Measurements from ENCODE around the gene GLI2. TPM values are rescaled to one million over a fixed set of nuclear protein-coding genes. Genes with fewer than 3 reads are reported as not detected.

GLI2 gene
- total RNA-seq, 2 experiments from 2014 or later, result not detected

DNA sequence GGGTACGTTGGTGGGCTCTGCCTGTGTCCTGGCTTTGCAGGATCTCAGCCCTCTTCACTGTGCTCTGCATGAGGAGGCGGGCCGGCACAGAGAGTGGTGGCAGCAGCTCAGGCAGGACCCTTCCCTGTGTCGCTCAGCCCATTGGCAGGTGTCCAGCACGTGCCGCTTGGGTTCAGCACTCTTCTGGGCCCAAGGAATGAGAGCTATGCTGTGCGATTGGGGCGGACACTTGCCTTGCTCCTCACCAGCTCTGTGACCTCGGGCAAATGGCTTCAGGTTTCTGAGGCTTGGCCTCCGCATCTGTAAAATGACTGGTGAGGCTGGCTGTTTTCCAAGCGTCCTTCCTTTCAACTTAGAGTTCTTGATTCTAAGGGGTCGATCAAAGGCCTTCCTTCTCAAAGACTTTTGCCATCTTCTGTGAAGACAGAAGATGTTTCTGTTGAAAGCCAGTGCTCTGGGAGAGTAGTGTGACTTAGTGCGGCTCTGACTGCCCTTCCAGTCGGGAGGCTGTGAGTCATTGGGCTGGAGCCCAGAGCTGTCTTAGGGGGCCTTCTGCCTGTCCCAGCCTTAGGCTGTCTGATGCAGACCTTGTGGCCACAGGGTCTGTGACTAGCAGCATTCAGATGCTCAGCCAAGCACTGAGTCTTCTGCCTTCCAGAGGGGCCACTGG, 35.6 kb downstream of the GLI2 start:
- no peaks in the 10 kb centered on the region for H3K4me1 ChIP-seq (ENCODE audit: insufficient read depth, low read length, poor library complexity, severe bottlenecking)
- no peak overlapping the region for H3K27ac ChIP-seq (ENCODE audit: low read depth, low read length, poor library complexity, severe bottlenecking)
- no peak overlapping the region for H3K4me3 ChIP-seq (ENCODE audit: low read depth, low read length, poor library complexity, severe bottlenecking)
- no peaks in the 10 kb centered on the region for H3K36me3 ChIP-seq (ENCODE audit: insufficient read depth, low read length)
- H3K9me3 ChIP-seq (ENCODE audit: low read length), result no peaks in the 10 kb centered on the region
- H3K9me2 ChIP-seq (ENCODE audit: insufficient read depth, low read length), result no peaks in the 10 kb centered on the region
- intact Hi-C loops (cut with micrococcal nuclease; ENCODE audit: unreplicated experiment), result no loop called here
- H2AFZ ChIP-seq (ENCODE audit: low read length), result no peak overlapping the region
- no TSS peak for BruUV-seq (replicated peaks)
- H3K79me2 ChIP-seq (ENCODE audit: insufficient read depth, low read depth, low read length), result no peaks in the 10 kb centered on the region
- ChIA-PET CTCF (ENCODE audit: unreplicated experiment) (interaction anchor here (0.5 kb wide), 1 partner anchor 1446 kb away, joined by 5 read pairs; no protein-coding TSS in a partner anchor), POLR2A (no interaction called here)
- DNase-seq (ENCODE audit: low spot score), result no peak
- no peak overlapping the region for H3K4me2 ChIP-seq (ENCODE audit: low read length)
- H4K20me1 ChIP-seq (ENCODE audit: insufficient read depth, low read length), result no peaks in the 10 kb centered on the region
- no peak for TF ChIP-seq EZH2phosphoT487 (IDR thresholded peaks at IDR 0.05; ENCODE audit: borderline replicate concordance, low read depth, low read length)
- TF ChIP-seq, protein P1, sequence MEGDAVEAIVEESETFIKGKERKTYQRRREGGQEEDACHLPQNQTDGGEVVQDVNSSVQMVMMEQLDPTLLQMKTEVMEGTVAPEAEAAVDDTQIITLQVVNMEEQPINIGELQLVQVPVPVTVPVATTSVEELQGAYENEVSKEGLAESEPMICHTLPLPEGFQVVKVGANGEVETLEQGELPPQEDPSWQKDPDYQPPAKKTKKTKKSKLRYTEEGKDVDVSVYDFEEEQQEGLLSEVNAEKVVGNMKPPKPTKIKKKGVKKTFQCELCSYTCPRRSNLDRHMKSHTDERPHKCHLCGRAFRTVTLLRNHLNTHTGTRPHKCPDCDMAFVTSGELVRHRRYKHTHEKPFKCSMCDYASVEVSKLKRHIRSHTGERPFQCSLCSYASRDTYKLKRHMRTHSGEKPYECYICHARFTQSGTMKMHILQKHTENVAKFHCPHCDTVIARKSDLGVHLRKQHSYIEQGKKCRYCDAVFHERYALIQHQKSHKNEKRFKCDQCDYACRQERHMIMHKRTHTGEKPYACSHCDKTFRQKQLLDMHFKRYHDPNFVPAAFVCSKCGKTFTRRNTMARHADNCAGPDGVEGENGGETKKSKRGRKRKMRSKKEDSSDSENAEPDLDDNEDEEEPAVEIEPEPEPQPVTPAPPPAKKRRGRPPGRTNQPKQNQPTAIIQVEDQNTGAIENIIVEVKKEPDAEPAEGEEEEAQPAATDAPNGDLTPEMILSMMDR (conservative IDR thresholded peaks at IDR 0.05; ENCODE audit: low read length), result no peak

GRCh38 chr2:120771781-120772208, 36.1 kb downstream of the GLI2 start:
- H4K20me1 ChIP-seq (ENCODE audit: insufficient read depth, low read length), result no peaks in the 10 kb centered on the region
- no peak overlapping the region for H3K27ac ChIP-seq (ENCODE audit: low read depth, low read length, poor library complexity, severe bottlenecking)
- intact Hi-C loops (cut with micrococcal nuclease; ENCODE audit: unreplicated experiment), result no loop called here
- H3K79me2 ChIP-seq (ENCODE audit: insufficient read depth, low read depth, low read length), result no peaks in the 10 kb centered on the region
- ChIA-PET POLR2A (no interaction called here), CTCF (ENCODE audit: unreplicated experiment) (no interaction called here)
- no peak overlapping the region for H3K4me2 ChIP-seq (ENCODE audit: low read length)
- no peaks in the 10 kb centered on the region for H3K9me3 ChIP-seq (ENCODE audit: low read length)
- no peak overlapping the region for H2AFZ ChIP-seq (ENCODE audit: low read length)
- H3K4me3 ChIP-seq (ENCODE audit: low read depth, low read length, poor library complexity, severe bottlenecking), result no peak overlapping the region
- TF ChIP-seq EZH2phosphoT487 (IDR thresholded peaks at IDR 0.05; ENCODE audit: borderline replicate concordance, low read depth, low read length), result no peak
- TF ChIP-seq, protein P1 (conservative IDR thresholded peaks at IDR 0.05; ENCODE audit: low read length), result no peak
- no peaks in the 10 kb centered on the region for H3K9me2 ChIP-seq (ENCODE audit: insufficient read depth, low read length)
- no peaks in the 10 kb centered on the region for H3K36me3 ChIP-seq (ENCODE audit: insufficient read depth, low read length)
- BruUV-seq (replicated peaks), result no TSS peak
- DNase-seq (ENCODE audit: low spot score), result no peak
- H3K4me1 ChIP-seq (ENCODE audit: insufficient read depth, low read length, poor library complexity, severe bottlenecking), result no peaks in the 10 kb centered on the region

GRCh38 chr2:120772261-120772660, 36.6 kb downstream of the GLI2 start:
- H3K36me3 ChIP-seq (ENCODE audit: insufficient read depth, low read length), result no peaks in the 10 kb centered on the region
- H3K79me2 ChIP-seq (ENCODE audit: insufficient read depth, low read depth, low read length), result no peaks in the 10 kb centered on the region
- no peak overlapping the region for H2AFZ ChIP-seq (ENCODE audit: low read length)
- no peak overlapping the region for H3K27ac ChIP-seq (ENCODE audit: low read depth, low read length, poor library complexity, severe bottlenecking)
- no peak overlapping the region for H3K4me2 ChIP-seq (ENCODE audit: low read length)
- intact Hi-C loops (cut with micrococcal nuclease; ENCODE audit: unreplicated experiment), result no loop called here
- BruUV-seq (replicated peaks), result no TSS peak
- H3K4me3 ChIP-seq (ENCODE audit: low read depth, low read length, poor library complexity, severe bottlenecking), result no peak overlapping the region
- ChIA-PET CTCF (ENCODE audit: unreplicated experiment) (no interaction called here), POLR2A (no interaction called here)
- TF ChIP-seq, protein P1 (conservative IDR thresholded peaks at IDR 0.05; ENCODE audit: low read length), result no peak
- TF ChIP-seq EZH2phosphoT487 (IDR thresholded peaks at IDR 0.05; ENCODE audit: borderline replicate concordance, low read depth, low read length), result no peak
- no peaks in the 10 kb centered on the region for H3K9me3 ChIP-seq (ENCODE audit: low read length)
- no peaks in the 10 kb centered on the region for H3K9me2 ChIP-seq (ENCODE audit: insufficient read depth, low read length)
- no peaks in the 10 kb centered on the region for H4K20me1 ChIP-seq (ENCODE audit: insufficient read depth, low read length)
- no peak for DNase-seq (ENCODE audit: low spot score)
- H3K4me1 ChIP-seq (ENCODE audit: insufficient read depth, low read length, poor library complexity, severe bottlenecking), result no peaks in the 10 kb centered on the region
